HG03039 (cell line): ENCODE data around the gene ZNF507.
"Not testable (repeated sequence)": the region's sequence is repeated elsewhere in the genome, so short reads cannot be mapped to it uniquely, and the experiment has no call there.

Source experiments
- ATAC-seq: cut with Tn5 transposase; IDR thresholded peaks from one replicate; pipeline ENCODE4 v1.9.1; 2021; ENCODE audit warnings: mild to moderate bottlenecking, moderate library complexity; ENCODE audit not compliant: unreplicated experiment

The ZNF507 gene

DNA sequence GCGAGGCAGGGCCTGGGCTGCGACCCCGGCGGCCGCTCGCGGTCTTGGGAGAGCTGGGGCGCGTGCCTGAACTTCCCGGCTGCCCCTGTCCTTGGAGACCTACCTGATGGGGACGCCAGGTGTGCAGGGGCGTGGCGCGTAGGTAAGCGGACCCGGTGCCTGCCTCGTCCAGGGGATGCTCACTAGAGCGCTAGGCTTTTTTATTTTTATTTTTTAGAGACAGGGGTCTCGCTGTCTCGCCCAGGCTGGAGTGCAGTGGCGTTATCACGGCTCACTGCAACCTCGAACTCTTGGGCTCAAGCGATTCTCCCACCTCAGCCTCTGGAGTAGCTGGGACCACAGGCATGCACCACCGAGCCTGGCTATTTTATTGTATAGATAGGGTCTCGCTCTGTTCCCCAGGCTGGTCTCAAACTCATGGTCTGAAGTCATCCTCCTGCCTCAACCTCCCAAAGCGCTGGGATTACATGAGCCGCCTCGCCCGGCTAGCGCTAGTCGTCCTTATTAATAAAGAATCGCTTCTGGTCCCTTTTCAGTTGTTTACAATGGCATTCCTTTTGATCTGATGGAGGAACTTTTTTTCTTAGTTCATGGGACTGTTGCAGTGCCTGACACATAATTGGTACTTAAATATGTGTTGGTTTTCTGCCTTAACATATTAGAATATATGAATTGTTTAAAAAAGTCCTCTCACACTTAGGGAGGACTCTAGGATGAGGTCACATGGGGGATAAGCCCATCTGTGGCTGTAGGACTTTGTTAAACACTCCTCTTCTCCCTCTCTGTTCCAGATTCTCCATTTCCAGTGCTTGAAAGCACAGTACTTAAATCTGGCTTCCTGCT is 61.0 kb downstream of the ZNF507 start:
- ATAC-seq = no peak

- no peak for ATAC-seq
Observed at GRCh38 chr19:32407004-32407992, 61.9 kb downstream of the ZNF507 start.

- no peak for ATAC-seq
Observed at GRCh38 chr19:32415246-32415645, 69.8 kb downstream of the ZNF507 start.

DNA sequence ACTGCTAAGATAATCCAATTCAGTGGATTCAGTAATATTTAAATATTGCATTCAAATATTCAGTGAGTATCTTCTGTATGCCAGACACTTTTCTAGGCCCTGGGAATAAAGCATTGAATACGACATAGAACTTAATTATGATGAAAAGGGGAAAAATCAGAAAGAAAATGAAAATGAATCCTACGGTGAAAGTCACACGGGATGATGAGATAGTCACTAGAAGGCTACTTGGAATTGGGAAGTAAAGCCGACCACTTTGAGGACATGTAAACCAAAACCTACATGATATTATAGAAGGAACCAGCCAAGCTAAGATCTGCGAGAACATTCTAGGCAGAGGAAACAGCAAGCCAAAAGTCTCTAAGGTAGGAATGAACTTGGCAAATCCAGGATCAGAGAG is 70.3 kb downstream of the ZNF507 start:
- no peak for ATAC-seq

GRCh38 chr19:32416749-32417456 is 71.5 kb downstream of the ZNF507 start:
- ATAC-seq = no peak

GRCh38 chr19:32418155-32418554 is 72.7 kb downstream of the ZNF507 start:
- no peak for ATAC-seq

- ATAC-seq = no peak
Observed at GRCh38 chr19:32421589-32422361, 76.4 kb downstream of the ZNF507 start.

DNA sequence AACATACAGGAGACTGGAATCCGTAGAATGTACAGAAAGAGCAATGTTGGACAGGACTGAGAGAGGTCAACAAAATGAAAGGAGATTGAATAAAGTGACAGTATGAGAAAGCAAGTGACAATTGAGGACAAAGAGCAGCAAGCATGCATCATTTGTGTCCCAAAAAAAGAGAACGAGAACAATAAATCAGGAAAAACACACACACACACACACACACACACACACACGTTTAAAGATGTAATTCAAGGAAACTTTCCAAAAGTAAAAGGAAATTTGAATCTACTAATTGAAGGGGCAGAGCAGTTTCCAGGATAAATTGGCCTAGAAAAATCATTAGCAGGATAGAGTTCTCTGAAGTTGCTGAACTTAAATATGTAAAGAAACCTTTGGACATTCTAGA is 77.0 kb downstream of the ZNF507 start:
- ATAC-seq = no peak

DNA sequence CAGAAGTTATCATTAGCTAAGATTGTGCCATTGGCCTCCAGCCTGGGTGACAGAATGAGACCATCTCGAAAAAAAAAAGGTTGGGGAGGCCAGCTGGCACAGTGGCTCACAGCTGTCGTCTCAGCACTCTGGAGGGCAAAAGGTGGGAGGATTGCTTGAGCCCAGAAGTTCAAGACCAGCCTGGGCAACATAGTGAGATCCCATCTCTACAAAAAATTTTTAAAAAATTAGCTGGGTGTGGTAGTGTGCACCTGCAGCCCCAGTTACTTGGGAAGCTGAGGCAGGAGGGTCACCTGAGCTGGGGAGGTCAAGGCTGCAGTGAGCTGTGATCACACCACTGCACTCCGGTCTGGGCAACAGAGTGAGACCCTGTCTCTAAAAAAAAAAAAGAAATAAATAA is 78.5 kb downstream of the ZNF507 start:
- not testable (repeated sequence) for ATAC-seq

GRCh38 chr19:32427536-32427935 is 82.1 kb downstream of the ZNF507 start:
- no peak for ATAC-seq

DNA sequence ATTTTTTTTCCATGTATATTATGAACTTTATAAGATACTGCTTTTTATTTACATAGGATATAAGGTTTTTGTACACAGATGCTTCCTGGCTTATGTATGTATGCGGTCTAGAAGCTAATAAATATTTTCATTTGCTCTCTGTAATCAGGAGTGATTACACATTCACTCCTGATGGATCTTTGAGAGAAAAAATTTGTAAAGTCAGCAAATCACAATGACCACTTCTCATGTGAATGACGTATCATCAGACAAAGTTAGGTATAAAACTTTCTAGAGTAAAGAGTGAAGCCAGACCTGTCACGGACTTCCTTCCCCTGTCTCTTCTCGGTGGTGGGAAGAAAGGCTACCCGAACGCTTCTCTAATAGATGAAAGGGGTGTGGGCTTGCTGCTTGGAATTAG is 91.3 kb downstream of the ZNF507 start:
- no peak for ATAC-seq

GRCh38 chr19:32437096-32437495 is 91.7 kb downstream of the ZNF507 start:
- ATAC-seq = no peak
